CD14-positive monocyte (primary cell): ENCODE results near the gene CD33. TPM values are rescaled to one million over a fixed set of nuclear protein-coding genes. Genes with fewer than 3 reads are reported as not detected.
A peak's percentile ranks its signal among the peaks of the same experiment; 100 is the strongest.
"Not testable (repeated sequence)": the region's sequence is repeated elsewhere in the genome, so short reads cannot be mapped to it uniquely, and the experiment has no call there.

Source experiments
- DNase-seq, 3 donors: peaks; one replicate each; pipeline ENCODE4 v3.0.0-alpha.2; 2011 to 2022
- H2AFZ ChIP-seq: 2 replicates; pipeline ENCODE4 v1.6.0; 2012; ENCODE audit warnings: mild to moderate bottlenecking, low read depth, low read length, inconsistent platforms; ENCODE audit not compliant: insufficient read depth, poor library complexity, severe bottlenecking
- H3K27ac ChIP-seq, 2 donors: 1 replicate in 1 of 2; 2 replicates in 1 of 2; pipeline ENCODE4 v1.5.1; 2012 to 2013; ENCODE audit warnings: low read length in 2 of 2, control low read depth in 1 of 2, inconsistent platforms in 1 of 2, low read depth in 1 of 2, mild to moderate bottlenecking in 1 of 2
- H3K27me3 ChIP-seq, 2 donors: one replicate each; pipeline versions ENCODE4 v1.6.0 to v1.6.1; 2011 to 2013; ENCODE audit warnings: low read length in 2 of 2; ENCODE audit not compliant: control insufficient read depth in 2 of 2, insufficient read depth in 2 of 2
- H3K36me3 ChIP-seq, 2 donors: replicated peaks in 1 of 2; 1 replicate in 1 of 2; 2 replicates in 1 of 2; pipeline versions ENCODE4 v1.5.1 to v1.6.1; 2012 to 2013; ENCODE audit warnings: low read length in 2 of 2, control low read depth in 1 of 2, inconsistent platforms in 1 of 2, mild to moderate bottlenecking in 1 of 2; ENCODE audit not compliant: insufficient read depth in 2 of 2, control insufficient read depth in 1 of 2
- H3K4me1 ChIP-seq, 2 donors: 1 replicate in 1 of 2; 2 replicates in 1 of 2; pipeline versions ENCODE4 v1.5.1 to v1.6.1; 2012 to 2013; ENCODE audit warnings: low read length in 2 of 2, control low read depth in 1 of 2, inconsistent platforms in 1 of 2, mild to moderate bottlenecking in 1 of 2, moderate library complexity in 1 of 2; ENCODE audit not compliant: insufficient read depth in 2 of 2, control insufficient read depth in 1 of 2
- H3K4me2 ChIP-seq: replicated peaks from 2 replicates; pipeline ENCODE3; 2012; ENCODE audit warnings: low read length, moderate library complexity, mild to moderate bottlenecking; ENCODE audit not compliant: poor library complexity, severe bottlenecking; ENCODE audit errors: extremely low read depth
- H3K4me3 ChIP-seq, 3 experiments: fragments of 200-600 bp in 1 of 3; sonication (generic) in 1 of 3; replicated peaks in 1 of 3; 1 replicate in 2 of 3; 2 replicates in 1 of 3; pipeline ENCODE4 v1.5.1; 2011 to 2013; ENCODE audit warnings: low read length in 3 of 3, mild to moderate bottlenecking in 3 of 3, control low read depth in 2 of 3, low read depth in 2 of 3, inconsistent platforms in 1 of 3, moderate library complexity in 1 of 3
- H3K79me2 ChIP-seq: 2 replicates; pipeline ENCODE4 v1.6.0; 2012; ENCODE audit warnings: mild to moderate bottlenecking, control low read depth, inconsistent platforms, low read length, moderate library complexity; ENCODE audit not compliant: insufficient read depth
- H3K9ac ChIP-seq: 2 replicates; pipeline ENCODE4 v1.6.0; 2017; ENCODE audit warnings: low read length, mild to moderate bottlenecking; ENCODE audit not compliant: insufficient read depth, poor library complexity, severe bottlenecking
- H3K9me3 ChIP-seq, 2 donors: replicated peaks in 1 of 2; 1 replicate in 1 of 2; 2 replicates in 1 of 2; pipeline versions ENCODE4 v1.5.1 to v1.6.1; 2012 to 2013; ENCODE audit warnings: low read length in 2 of 2, control low read depth in 1 of 2; ENCODE audit not compliant: control insufficient read depth in 1 of 2, insufficient read depth in 1 of 2
- H4K20me1 ChIP-seq: 2 replicates; pipeline ENCODE4 v1.6.0; 2012; ENCODE audit warnings: mild to moderate bottlenecking, low read length, control low read depth, moderate library complexity; ENCODE audit not compliant: insufficient read depth
- H3K27ac Mint-ChIP-seq, 7 donors: one replicate each; pipeline ENCODE4 v1.8.0; 2020; ENCODE audit warnings: mild to moderate bottlenecking in 7 of 7, mixed read lengths in 7 of 7, moderate library complexity in 6 of 7, inconsistent platforms in 2 of 7
- H3K27me3 Mint-ChIP-seq, 3 donors: one replicate each; pipeline ENCODE4 v1.8.0; 2021 to 2022; ENCODE audit warnings: low read depth in 3 of 3, mild to moderate bottlenecking in 3 of 3, mixed read lengths in 3 of 3, moderate library complexity in 3 of 3, inconsistent platforms in 1 of 3
- H3K36me3 Mint-ChIP-seq, 2 donors: one replicate each; pipeline ENCODE4 v1.8.0; 2020; ENCODE audit warnings: mixed read lengths in 2 of 2, inconsistent platforms in 1 of 2, mild to moderate bottlenecking in 1 of 2
- H3K4me1 Mint-ChIP-seq: one replicate; pipeline ENCODE4 v1.8.0; 2020; ENCODE audit warnings: mild to moderate bottlenecking, mixed read lengths
- H3K4me3 Mint-ChIP-seq, 2 donors: one replicate each; pipeline ENCODE4 v1.8.0; 2020; ENCODE audit warnings: mild to moderate bottlenecking in 2 of 2, mixed read lengths in 2 of 2, moderate library complexity in 1 of 2
- H3K9me3 Mint-ChIP-seq, 7 donors: one replicate each; pipeline ENCODE4 v1.8.0; 2020 to 2022; ENCODE audit warnings: mixed read lengths in 7 of 7, mild to moderate bottlenecking in 6 of 7, moderate library complexity in 6 of 7, inconsistent platforms in 2 of 7
- CTCF ChIP-seq: fragments of 200-600 bp; IDR thresholded peaks from one replicate; pipeline ENCODE4 v1.8.0; 2022; ENCODE audit warnings: antibody characterized with exemption, mild to moderate bottlenecking
- WGBS: methylation state at CpG from one replicate; pipeline ENCODE4 v1.1.5; 2013; ENCODE audit warnings: missing lambda C conversion rate; ENCODE audit not compliant: insufficient coverage; 5-methylcytosine and 5-hydroxymethylcytosine counted together
- intact Hi-C, 2 donors: fragments of 100-400 bp; cut with micrococcal nuclease; formaldehyde crosslinking; loops; one replicate each; pipeline versions ENCODE4 v1.15.0 to v1.15.1; 2023
- polyA plus RNA-seq, 3 donors: library from polyadenylated mRNA; depleted of rRNA in 1 of 3; unstranded in 2 of 3; stranded (reverse) in 1 of 3; fragments of 300-500 nt in 2 of 3; fragments of >200 nt in 1 of 3; fragmentation: Illumina TruSeq in 2 of 3; gene quantifications; 1 replicate in 2 of 3; 2 replicates in 1 of 3; pipeline ENCODE4 v1.2.3, GENCODE V29; 2012 to 2021

Gene CD33
- polyA plus RNA-seq, 3 donors, result 229 to 360 (median 264) TPM

DNA sequence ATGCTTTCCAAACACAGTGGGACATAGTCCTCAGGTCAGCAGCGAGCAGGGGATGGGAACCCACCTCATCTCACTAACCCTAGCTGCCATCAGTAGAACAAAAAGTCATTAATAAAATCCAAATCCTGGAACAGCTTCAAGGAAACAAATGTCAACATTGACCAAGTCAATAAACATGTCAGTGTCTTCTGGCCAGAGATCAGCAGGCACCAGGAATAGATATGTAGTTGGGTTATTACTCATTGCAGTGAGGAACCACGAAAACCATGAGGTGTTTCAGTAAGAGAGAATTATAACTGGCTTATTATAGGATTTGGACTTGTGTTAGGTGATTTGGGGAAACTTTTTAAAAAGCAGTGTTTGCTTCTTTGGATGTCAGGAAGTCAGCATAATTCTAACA, 17.1 kb upstream of the CD33 start:
- intact Hi-C loops, result loop anchor here in 1 of 2 donors (10.0 kb wide), 1 partner anchor 47 kb away; the partner anchor contains the start of gene SIGLECL1
- peaks cover 4 to 9% of the 10 kb centered on the region in 2 donors for H3K36me3 Mint-ChIP-seq
- 100% methylated on average over 1 of the region's 2 CpGs for WGBS

GRCh38 chr19:51210191-51210784, 14.6 kb upstream of the CD33 start:
- intact Hi-C loops, result no loop called here
- H3K27me3 ChIP-seq, result no peaks in the 10 kb centered on the region
- WGBS, result 53% methylated on average over 3 of the region's 6 CpGs
- peaks cover 32 to 53% of the 10 kb centered on the region in 2 donors for H3K4me1 ChIP-seq
- peak overlapping the region; percentile 5 for H3K4me2 ChIP-seq
- no peak for TF ChIP-seq CTCF
- no peaks in the 10 kb centered on the region for H3K9me3 ChIP-seq
- H3K9ac ChIP-seq, result no peak overlapping the region
- H3K27ac ChIP-seq, result peak overlapping the region; percentile 61 to 87
- H3K9me3 Mint-ChIP-seq, result peaks cover 0 to 2% (median 0%) of the 10 kb centered on the region in 7 donors
- peak overlapping the region; percentile 60 to 95 (median 91) for H3K27ac Mint-ChIP-seq
- peaks cover 18 to 20% of the 10 kb centered on the region in 2 donors for H3K36me3 Mint-ChIP-seq
- peak overlapping the region in 1 of 3 experiments; percentile 88 for H3K4me3 ChIP-seq
- peaks cover 3 to 10% of the 10 kb centered on the region in 2 donors for H3K36me3 ChIP-seq
- H4K20me1 ChIP-seq, result no peaks in the 10 kb centered on the region
- H3K79me2 ChIP-seq, result peaks cover 33% of the 10 kb centered on the region
- peak overlapping the region; percentile 89 for H2AFZ ChIP-seq
- H3K4me3 Mint-ChIP-seq, result peak overlapping the region in 1 of 2 donors; percentile 96
- peaks cover 62% of the 10 kb centered on the region for H3K4me1 Mint-ChIP-seq
- H3K27me3 Mint-ChIP-seq, result peaks cover 0 to 5% (median 0%) of the 10 kb centered on the region in 3 donors
- DNase-seq, result no peak

More for the DNA sequence above, 17.1 kb upstream of the CD33 start:
- Mint-ChIP-seq H3K4me3 (no peak overlapping the region), H3K9me3 (peaks cover 0 to 4% (median 0%) of the 10 kb centered on the region in 7 donors), H3K27me3 (peaks cover 0 to 5% (median 0%) of the 10 kb centered on the region in 3 donors), H3K27ac (no peak overlapping the region), H3K4me1 (peaks cover 80% of the 10 kb centered on the region)
- DNase-seq, result no peak
- H2AFZ ChIP-seq, result no peak overlapping the region
- H3K4me3 ChIP-seq, result no peak overlapping the region
- peaks cover 18% of the 10 kb centered on the region for H3K79me2 ChIP-seq
- H3K36me3 ChIP-seq, result no peaks in the 10 kb centered on the region
- no peak overlapping the region for H3K9ac ChIP-seq
- H3K4me1 ChIP-seq, result peaks cover 45 to 73% of the 10 kb centered on the region in 2 donors
- H3K27me3 ChIP-seq, result no peaks in the 10 kb centered on the region
- TF ChIP-seq CTCF, result no peak
- no peak overlapping the region for H3K27ac ChIP-seq
- H3K4me2 ChIP-seq, result no peak overlapping the region
- no peaks in the 10 kb centered on the region for H4K20me1 ChIP-seq
- H3K9me3 ChIP-seq, result no peaks in the 10 kb centered on the region

DNA sequence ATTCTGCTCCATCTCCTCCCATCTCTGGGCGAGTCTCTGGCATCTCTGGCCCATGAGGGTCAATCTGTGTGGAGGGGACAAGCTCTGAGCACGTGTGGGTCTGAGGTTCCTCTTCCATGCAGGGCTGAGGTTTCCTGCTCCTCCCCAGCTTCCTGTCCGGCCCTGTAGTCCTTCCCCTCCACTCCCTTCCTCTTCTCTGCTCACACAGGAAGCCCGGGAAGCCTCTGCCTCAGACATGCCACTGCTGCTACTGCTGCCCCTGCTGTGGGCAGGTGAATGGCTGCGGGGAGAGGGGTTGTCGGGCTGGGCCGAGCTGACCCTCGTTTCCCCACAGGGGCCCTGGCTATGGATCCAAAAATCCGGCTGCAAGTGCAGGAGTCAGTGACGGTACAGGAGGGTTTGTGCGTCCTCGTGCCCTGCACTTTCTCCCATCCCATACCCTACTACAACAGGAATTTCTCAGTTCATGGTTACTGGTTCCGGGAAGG, 14.0 kb upstream of the CD33 start:
- H3K79me2 ChIP-seq, result peaks cover 33% of the 10 kb centered on the region
- WGBS, result 9% methylated on average over 5 of the region's 13 CpGs
- H3K4me2 ChIP-seq, result peak overlapping the region; percentile 80
- H3K27me3 ChIP-seq, H3K9me3 ChIP-seq, intact Hi-C loops, H3K27me3 Mint-ChIP-seq, H4K20me1 ChIP-seq, H3K9me3 Mint-ChIP-seq: not testable (repeated sequence)
- peaks cover 65% of the 10 kb centered on the region for H3K4me1 Mint-ChIP-seq
- H2AFZ ChIP-seq, result peak overlapping the region; percentile 89
- H3K27ac Mint-ChIP-seq, result peak overlapping the region; percentile 78 to 95 (median 91)
- H3K4me3 Mint-ChIP-seq, result peak overlapping the region; percentile 83 to 96
- peak; percentile 64 to 79 (median 75) for DNase-seq
- peaks cover 32 to 47% of the 10 kb centered on the region in 2 donors for H3K4me1 ChIP-seq
- H3K4me3 ChIP-seq, result peak overlapping the region; percentile 61 to 88 (median 79)
- peak overlapping the region; percentile 63 for H3K9ac ChIP-seq
- peak overlapping the region; percentile 61 to 87 for H3K27ac ChIP-seq
- H3K36me3 ChIP-seq, result peaks cover 9 to 17% of the 10 kb centered on the region in 2 donors
- peaks cover 24% of the 10 kb centered on the region in 2 donors for H3K36me3 Mint-ChIP-seq
